ENCODE measurements around the gene C1orf50.

DNA sequence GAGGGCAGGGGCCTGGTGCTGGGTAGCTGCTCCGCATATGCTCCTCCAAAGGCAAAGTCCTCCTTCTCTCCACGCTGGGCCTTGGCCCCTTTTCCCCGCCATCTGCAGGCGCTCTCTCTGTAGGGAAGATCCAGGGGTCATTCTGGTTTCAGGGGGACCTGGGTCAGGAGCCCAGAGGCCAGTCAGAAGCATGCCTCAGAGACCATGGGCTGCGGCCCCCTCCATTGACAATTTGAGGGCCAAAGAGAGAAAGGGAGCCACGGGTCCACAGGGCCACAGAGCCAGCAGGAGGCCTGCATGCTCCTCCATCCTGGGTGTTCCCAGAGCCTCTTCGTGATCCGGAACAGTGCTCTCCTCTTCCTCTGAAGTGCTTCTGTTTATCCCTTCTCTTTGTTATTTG, 24.9 kb upstream of the C1orf50 start:
- TF ChIP-seq EZH2 (IDR thresholded peaks at IDR 0.05; ENCODE audit: borderline replicate concordance, insufficient read depth, low read depth, low read length, poor library complexity, severe bottlenecking): no peak
- TF ChIP-seq, protein P1, sequence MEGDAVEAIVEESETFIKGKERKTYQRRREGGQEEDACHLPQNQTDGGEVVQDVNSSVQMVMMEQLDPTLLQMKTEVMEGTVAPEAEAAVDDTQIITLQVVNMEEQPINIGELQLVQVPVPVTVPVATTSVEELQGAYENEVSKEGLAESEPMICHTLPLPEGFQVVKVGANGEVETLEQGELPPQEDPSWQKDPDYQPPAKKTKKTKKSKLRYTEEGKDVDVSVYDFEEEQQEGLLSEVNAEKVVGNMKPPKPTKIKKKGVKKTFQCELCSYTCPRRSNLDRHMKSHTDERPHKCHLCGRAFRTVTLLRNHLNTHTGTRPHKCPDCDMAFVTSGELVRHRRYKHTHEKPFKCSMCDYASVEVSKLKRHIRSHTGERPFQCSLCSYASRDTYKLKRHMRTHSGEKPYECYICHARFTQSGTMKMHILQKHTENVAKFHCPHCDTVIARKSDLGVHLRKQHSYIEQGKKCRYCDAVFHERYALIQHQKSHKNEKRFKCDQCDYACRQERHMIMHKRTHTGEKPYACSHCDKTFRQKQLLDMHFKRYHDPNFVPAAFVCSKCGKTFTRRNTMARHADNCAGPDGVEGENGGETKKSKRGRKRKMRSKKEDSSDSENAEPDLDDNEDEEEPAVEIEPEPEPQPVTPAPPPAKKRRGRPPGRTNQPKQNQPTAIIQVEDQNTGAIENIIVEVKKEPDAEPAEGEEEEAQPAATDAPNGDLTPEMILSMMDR (IDR thresholded peaks at IDR 0.05): no peak

Data from B cell (primary cell).